ENCODE data around the gene MYMK. TPM values are rescaled to one million over a fixed set of nuclear protein-coding genes. Genes with fewer than 3 reads are reported as not detected.
A peak's percentile ranks its signal among the peaks of the same experiment; 100 is the strongest.

The MYMK gene
- total RNA-seq, 1 donor from 2014 or later, result not detected

DNA sequence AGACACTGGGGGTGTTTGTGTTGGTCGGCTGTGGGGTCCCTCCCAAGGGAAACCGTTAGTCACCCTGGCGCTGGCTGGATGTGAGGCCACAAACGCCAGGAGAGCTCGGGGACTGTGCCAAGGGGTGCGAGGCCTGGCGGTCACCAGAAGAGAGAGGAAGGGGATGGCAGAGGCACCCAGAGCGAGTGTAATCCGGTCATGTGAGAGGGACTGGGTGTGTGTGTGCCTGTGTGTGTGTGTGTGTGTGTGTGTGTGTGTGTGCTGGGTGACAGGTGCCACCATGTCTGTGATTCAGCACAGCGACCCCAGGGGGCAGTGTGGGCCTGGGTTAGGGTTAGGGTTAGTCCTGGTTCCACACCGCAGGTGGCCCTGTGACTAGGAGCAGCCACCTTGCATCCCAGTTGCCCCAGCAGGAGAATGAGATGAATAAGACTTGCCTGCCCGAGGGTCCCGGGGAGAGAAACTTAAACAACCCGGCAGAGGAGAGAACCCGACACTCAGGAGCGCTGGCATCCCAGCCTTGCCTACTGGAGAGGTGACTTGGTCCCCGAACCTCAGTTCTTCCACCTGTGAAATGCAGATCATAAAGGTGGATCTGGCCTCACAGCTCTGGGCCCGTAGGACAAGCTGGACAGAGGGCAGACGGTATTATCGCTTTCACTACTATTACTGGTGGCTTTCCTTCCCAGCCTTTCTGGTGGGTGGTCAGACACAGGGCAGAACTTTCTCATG is 8.3 kb upstream of the MYMK start:
- H3K4me1 ChIP-seq, result peaks cover 34% of the 10 kb centered on the region
- intact Hi-C loops (cut with DNase I), result no loop called here
- ATAC-seq (peak; percentile 47 to 66), DNase-seq (peak; percentile 69)
- TF ChIP-seq, protein P1, sequence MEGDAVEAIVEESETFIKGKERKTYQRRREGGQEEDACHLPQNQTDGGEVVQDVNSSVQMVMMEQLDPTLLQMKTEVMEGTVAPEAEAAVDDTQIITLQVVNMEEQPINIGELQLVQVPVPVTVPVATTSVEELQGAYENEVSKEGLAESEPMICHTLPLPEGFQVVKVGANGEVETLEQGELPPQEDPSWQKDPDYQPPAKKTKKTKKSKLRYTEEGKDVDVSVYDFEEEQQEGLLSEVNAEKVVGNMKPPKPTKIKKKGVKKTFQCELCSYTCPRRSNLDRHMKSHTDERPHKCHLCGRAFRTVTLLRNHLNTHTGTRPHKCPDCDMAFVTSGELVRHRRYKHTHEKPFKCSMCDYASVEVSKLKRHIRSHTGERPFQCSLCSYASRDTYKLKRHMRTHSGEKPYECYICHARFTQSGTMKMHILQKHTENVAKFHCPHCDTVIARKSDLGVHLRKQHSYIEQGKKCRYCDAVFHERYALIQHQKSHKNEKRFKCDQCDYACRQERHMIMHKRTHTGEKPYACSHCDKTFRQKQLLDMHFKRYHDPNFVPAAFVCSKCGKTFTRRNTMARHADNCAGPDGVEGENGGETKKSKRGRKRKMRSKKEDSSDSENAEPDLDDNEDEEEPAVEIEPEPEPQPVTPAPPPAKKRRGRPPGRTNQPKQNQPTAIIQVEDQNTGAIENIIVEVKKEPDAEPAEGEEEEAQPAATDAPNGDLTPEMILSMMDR (IDR thresholded peaks at IDR 0.05), result peak; percentile 29
- H3K9me3 ChIP-seq, result no peaks in the 10 kb centered on the region
- no peak overlapping the region for H3K27ac ChIP-seq
- no peak overlapping the region for H3K4me3 ChIP-seq
- H3K36me3 ChIP-seq, result no peaks in the 10 kb centered on the region
- H3K27me3 ChIP-seq (ENCODE audit: low read depth), result peaks cover 30% of the 10 kb centered on the region

DNA sequence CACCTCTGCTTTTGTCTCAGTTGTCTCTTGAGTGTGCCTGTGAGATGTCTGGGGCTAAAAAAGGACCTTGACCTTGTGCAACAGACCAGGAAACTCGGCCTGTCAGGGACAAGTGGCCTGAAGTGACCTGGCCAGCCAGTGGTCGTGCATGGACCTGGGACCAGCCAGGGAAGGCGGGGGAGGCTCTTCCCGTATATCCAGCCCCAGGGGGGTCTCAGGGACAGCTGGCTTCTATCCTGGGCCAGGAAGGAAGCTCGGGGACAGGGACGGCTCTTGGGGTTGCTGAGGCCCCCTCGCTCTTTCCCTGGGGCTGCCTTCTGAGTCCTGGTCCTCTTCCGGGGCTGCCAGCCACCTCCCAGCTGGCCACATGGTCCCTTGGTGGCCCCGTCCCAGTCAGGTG is 6.5 kb upstream of the MYMK start:
- intact Hi-C loops (cut with DNase I), result no loop called here
- H3K4me1 ChIP-seq, result peaks cover 52% of the 10 kb centered on the region
- H3K36me3 ChIP-seq, result no peaks in the 10 kb centered on the region
- no peaks in the 10 kb centered on the region for H3K9me3 ChIP-seq
- peaks cover 30% of the 10 kb centered on the region for H3K27me3 ChIP-seq (ENCODE audit: low read depth)
- no peak overlapping the region for H3K27ac ChIP-seq
- no peak overlapping the region for H3K4me3 ChIP-seq
- TF ChIP-seq, protein P1 (IDR thresholded peaks at IDR 0.05), result no peak
- ATAC-seq (no peak), DNase-seq (no peak)

DNA sequence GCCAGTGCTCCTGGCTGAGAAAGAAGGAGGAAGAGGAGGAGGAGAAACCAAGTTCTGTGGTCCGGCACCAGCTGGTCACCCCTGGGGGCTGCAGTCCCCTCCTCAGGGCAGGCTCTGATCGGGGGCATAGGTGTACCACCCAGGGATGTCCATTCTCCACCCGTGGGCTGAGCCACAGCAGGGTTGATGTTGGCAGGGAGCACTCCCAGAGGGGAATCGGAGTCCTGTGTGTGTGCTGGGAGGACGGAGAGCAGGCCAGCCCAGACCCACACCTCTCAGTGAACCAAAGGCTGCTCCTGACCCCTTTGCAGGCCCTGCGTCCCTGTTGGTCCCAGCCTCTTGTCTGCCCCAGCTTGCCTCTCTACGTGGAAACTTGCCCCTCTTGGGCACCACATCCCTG is 5.1 kb upstream of the MYMK start:
- Histone ChIP-seq H3K36me3 (no peaks in the 10 kb centered on the region), H3K27ac (no peak overlapping the region), H3K9me3 (no peaks in the 10 kb centered on the region), H3K27me3 (ENCODE audit: low read depth) (peaks cover 25% of the 10 kb centered on the region), H3K4me3 (no peak overlapping the region), H3K4me1 (peaks cover 46% of the 10 kb centered on the region)
- intact Hi-C loops (cut with DNase I), result no loop called here
- TF ChIP-seq, protein P1 (IDR thresholded peaks at IDR 0.05), result no peak
- DNase-seq, result no peak
- ATAC-seq, result no peak

DNA sequence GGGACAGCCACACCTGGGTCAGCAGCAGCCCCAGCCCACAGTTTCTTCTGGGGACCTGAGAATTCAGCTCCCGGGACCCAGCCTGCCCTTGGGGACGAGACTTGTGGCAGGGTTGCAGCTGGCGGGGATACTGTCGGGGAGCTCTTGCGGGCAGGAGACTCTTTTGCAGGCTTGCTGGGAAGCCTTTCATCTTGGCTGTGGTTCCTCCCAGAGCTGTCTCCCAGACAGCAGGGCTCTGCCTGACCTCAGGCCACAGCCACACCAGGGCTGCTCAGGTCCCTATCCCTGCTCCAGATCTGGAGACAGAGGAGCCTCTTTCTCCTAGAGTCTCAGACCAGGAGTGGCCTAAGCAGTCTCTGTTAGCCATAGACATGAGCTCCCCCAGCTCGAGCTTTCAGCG is 4.7 kb upstream of the MYMK start:
- intact Hi-C loops (cut with DNase I), result no loop called here

DNA sequence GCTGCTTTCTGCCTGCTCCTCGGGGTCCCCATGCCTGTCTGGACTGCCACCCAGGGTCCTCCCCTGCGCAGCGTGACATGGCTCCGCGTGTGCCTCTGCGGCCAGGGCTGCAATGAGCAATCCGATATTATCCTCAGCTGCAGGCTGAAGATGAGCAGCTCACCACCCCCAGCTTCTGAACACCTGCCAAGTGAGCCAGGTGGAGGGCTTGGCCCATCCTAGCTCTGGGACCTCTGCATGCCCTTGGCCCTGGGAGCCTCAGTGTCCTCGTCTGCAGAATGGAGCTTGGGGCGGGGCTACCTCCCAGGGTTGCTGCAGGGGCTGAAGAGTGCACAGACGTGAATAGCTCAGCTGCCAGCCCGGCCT is 4.1 kb upstream of the MYMK start:
- H3K4me3 ChIP-seq, result no peak overlapping the region
- H3K9me3 ChIP-seq, result no peaks in the 10 kb centered on the region
- H3K27ac ChIP-seq, result no peak overlapping the region
- TF ChIP-seq, protein P1 (IDR thresholded peaks at IDR 0.05), result no peak
- no peak for ATAC-seq
- DNase-seq, result no peak
- peaks cover 37% of the 10 kb centered on the region for H3K4me1 ChIP-seq
- peaks cover 17% of the 10 kb centered on the region for H3K27me3 ChIP-seq (ENCODE audit: low read depth)
- no peaks in the 10 kb centered on the region for H3K36me3 ChIP-seq
- intact Hi-C loops (cut with DNase I), result no loop called here

More for the DNA sequence above, 4.7 kb upstream of the MYMK start:
- H3K4me3 ChIP-seq, result no peak overlapping the region
- TF ChIP-seq, protein P1 (IDR thresholded peaks at IDR 0.05), result no peak
- no peak overlapping the region for H3K27ac ChIP-seq
- DNase-seq, result no peak
- peaks cover 22% of the 10 kb centered on the region for H3K27me3 ChIP-seq (ENCODE audit: low read depth)
- H3K36me3 ChIP-seq, result no peaks in the 10 kb centered on the region
- H3K9me3 ChIP-seq, result no peaks in the 10 kb centered on the region
- no peak for ATAC-seq
- H3K4me1 ChIP-seq, result peaks cover 42% of the 10 kb centered on the region

Measured in lower lobe of right lung (tissue), 2 donors.